AG09319 (cell line): ENCODE measurements around the gene SNED1.

Experiments
- DNase-seq: peaks from one replicate; pipeline ENCODE4 v3.0.0-alpha.2; 2010; ENCODE audit warnings: low read depth; ENCODE audit errors: extremely low read depth
- CTCF ChIP-seq: IDR thresholded peaks from 2 replicates; pipeline ENCODE4 v1.5.1; 2011; ENCODE audit warnings: low read depth, mild to moderate bottlenecking, inconsistent platforms, low read length, moderate library complexity

Gene SNED1

GRCh38 chr2:241120440-241120839 lies 122.0 kb downstream of the SNED1 start:
- TF ChIP-seq CTCF = no peak
- DNase-seq = no peak

DNA sequence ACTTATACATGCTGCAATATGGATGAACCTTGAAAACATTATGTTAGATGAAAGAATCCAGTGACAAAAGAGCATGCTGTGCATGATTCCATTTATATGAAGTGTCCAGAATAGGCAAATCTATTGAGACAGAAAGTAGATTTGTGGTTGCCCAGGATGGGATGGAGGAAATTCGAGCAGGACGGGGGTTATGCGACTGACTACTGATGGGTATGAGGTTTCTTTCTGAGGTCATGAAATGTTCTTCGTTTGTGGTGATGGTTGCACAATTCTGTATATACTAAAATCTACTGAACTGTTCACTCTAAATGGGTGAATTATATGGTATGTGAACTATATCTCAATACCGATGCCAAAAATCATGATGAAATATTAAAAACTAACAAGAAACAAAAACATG lies 122.6 kb downstream of the SNED1 start:
- TF ChIP-seq CTCF = no peak
- no peak for DNase-seq

DNA sequence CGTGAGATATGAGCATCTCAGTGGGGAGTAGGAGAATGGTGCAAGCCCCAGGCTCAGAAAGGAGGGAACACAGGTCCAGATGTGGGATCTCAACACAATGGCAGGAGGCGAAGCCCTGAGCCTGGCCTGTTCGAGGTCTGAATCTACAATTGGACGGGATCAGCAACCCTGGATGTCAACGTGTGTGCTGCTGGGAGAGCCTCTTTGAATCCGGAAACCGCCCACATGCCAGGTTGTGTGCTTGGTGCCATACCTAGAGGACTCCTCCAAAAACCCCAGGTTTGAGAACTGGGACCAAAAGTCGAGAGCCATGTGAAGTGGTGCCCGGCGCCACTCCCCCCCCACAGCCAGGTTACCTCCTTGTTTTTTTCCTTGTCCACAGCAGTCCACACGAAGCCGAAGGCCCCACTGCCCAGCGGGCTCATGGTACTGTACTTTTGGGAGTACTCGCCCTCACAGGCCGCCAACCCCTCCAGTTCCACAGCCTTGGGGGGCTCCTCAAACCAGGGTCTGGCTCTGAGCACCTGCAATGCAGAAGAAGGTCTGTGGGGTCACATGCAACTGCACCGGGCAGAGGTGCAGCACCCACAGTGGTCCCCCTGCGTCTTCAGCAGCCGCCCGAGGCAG lies 124.1 kb downstream of the SNED1 start:
- DNase-seq = no peak
- TF ChIP-seq CTCF = no peak

GRCh38 chr2:241123816-241124536 lies 125.6 kb downstream of the SNED1 start:
- no peak for TF ChIP-seq CTCF
- DNase-seq = no peak

- DNase-seq = no peak
- TF ChIP-seq CTCF = no peak
These were observed 127.2 kb downstream of the SNED1 start for GRCh38 chr2:241125626-241126025.

- DNase-seq = no peak
- no peak for TF ChIP-seq CTCF
These were observed 127.8 kb downstream of the SNED1 start for GRCh38 chr2:241126201-241126611.

DNA sequence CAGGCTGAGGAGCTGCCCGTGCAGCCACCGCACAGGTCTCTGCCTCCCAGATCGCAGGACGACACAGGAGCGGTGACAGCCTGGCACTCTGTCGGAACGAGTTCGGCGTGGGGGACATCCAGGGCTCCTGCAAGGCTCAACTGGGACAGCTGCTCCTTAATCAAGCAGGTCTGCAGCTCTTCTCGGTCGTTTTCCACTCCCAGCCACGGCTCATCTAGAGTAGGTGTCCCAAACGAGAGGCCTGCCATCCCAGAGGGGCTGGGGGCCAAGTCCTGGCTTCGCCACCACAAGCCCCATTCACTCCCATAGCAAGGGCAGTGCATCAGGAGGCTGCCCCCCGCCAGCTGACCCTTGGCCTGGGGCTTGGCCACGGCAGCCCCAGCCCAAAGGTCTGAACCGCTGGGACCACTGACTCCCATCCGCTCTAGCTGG lies 128.4 kb downstream of the SNED1 start:
- no peak for TF ChIP-seq CTCF

More for the DNA sequence above, 128.4 kb downstream of the SNED1 start:
- DNase-seq = no peak
